ENCODE results near the gene PXT1.

GRCh38 chr6:36488221-36488620 lies 45.6 kb upstream of the PXT1 start:
- TF ChIP-seq CTCF (IDR thresholded peaks at IDR 0.05) (no peak), EZH2phosphoT487 (IDR thresholded peaks at IDR 0.05) (no peak), EZH2 (IDR thresholded peaks at IDR 0.05) (no peak)

Data from neural progenitor cell (in vitro differentiated cells).